B cell (primary cell): ENCODE data around the gene PRRT4.
A peak's percentile ranks its signal among the peaks of the same experiment; 100 is the strongest.

ENCODE experiments used
- EZH2 ChIP-seq: IDR thresholded peaks from 2 replicates; pipeline ENCODE4 v1.6.1; 2012; ENCODE audit warnings: borderline replicate concordance, low read depth, mild to moderate bottlenecking, moderate library complexity, low read length; ENCODE audit not compliant: insufficient read depth, poor library complexity, severe bottlenecking
- TF ChIP-seq, protein P1 (sequence below): fragments of 200-600 bp; IDR thresholded peaks from one replicate; pipeline ENCODE4 v1.8.0; 2022; ENCODE audit warnings: antibody characterized with exemption, mild to moderate bottlenecking

DNA sequence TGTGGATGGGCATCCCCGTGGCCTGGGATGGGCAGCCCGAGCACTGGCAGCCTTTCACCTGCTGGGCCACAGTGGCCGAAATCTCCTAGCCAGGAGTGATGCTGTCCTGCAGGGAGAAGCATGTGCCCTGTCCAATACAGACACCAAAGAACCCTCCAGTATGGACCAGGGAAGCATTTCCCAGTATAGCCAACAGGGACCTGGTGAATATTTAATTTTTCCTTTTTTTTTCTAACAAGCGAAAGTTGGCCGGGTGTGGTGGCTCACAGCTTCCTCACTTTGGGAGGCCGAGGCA lies 37.3 kb upstream of the PRRT4 start:
- TF ChIP-seq, protein P1, sequence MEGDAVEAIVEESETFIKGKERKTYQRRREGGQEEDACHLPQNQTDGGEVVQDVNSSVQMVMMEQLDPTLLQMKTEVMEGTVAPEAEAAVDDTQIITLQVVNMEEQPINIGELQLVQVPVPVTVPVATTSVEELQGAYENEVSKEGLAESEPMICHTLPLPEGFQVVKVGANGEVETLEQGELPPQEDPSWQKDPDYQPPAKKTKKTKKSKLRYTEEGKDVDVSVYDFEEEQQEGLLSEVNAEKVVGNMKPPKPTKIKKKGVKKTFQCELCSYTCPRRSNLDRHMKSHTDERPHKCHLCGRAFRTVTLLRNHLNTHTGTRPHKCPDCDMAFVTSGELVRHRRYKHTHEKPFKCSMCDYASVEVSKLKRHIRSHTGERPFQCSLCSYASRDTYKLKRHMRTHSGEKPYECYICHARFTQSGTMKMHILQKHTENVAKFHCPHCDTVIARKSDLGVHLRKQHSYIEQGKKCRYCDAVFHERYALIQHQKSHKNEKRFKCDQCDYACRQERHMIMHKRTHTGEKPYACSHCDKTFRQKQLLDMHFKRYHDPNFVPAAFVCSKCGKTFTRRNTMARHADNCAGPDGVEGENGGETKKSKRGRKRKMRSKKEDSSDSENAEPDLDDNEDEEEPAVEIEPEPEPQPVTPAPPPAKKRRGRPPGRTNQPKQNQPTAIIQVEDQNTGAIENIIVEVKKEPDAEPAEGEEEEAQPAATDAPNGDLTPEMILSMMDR, result peak; percentile 49
- TF ChIP-seq EZH2, result no peak
